Measurements from ENCODE around the gene MRPS18A.

The MRPS18A gene

GRCh38 chr6:43710576-43710975 is 23.0 kb upstream of the MRPS18A start:
- H3K27ac ChIP-seq = peak overlapping the region in 1 of 2 donors; percentile 38
- H3K4me3 ChIP-seq = no peak overlapping the region
- no peak for TF ChIP-seq CTCF (IDR thresholded peaks at IDR 0.05)
- DNase-seq (ENCODE audit: low spot score) = no peak

GRCh38 chr6:43709654-43710303 is 22.2 kb upstream of the MRPS18A start:
- TF ChIP-seq CTCF (IDR thresholded peaks at IDR 0.05) = no peak
- DNase-seq (ENCODE audit: low spot score) = no peak
- peak overlapping the region in 1 of 2 donors; percentile 71 for H3K27ac ChIP-seq
- no peak overlapping the region for H3K4me3 ChIP-seq

GRCh38 chr6:43708860-43709653 is 21.5 kb upstream of the MRPS18A start:
- TF ChIP-seq CTCF (IDR thresholded peaks at IDR 0.05) = no peak
- Histone ChIP-seq H3K27ac (peak overlapping the region in 1 of 2 donors; percentile 71), H3K4me3 (no peak overlapping the region)
- DNase-seq (ENCODE audit: low spot score) = no peak

GRCh38 chr6:43707767-43708166 is 20.2 kb upstream of the MRPS18A start:
- TF ChIP-seq CTCF (IDR thresholded peaks at IDR 0.05) = no peak
- no peak for DNase-seq (ENCODE audit: low spot score)
- no peak overlapping the region for H3K4me3 ChIP-seq
- no peak overlapping the region for H3K27ac ChIP-seq

- TF ChIP-seq CTCF (IDR thresholded peaks at IDR 0.05) = no peak
- H3K27ac ChIP-seq = no peak overlapping the region
- no peak for DNase-seq (ENCODE audit: low spot score)
- H3K4me3 ChIP-seq = no peak overlapping the region
Measured at GRCh38 chr6:43707269-43707668, 19.7 kb upstream of the MRPS18A start.

- Histone ChIP-seq H3K27ac (no peak overlapping the region), H3K4me3 (no peak overlapping the region)
- DNase-seq (ENCODE audit: low spot score) = no peak
- TF ChIP-seq CTCF (IDR thresholded peaks at IDR 0.05) = no peak
Measured at GRCh38 chr6:43706788-43707187, 19.2 kb upstream of the MRPS18A start.

- Histone ChIP-seq H3K27ac (peak overlapping the region; percentile 11 to 38), H3K4me3 (no peak overlapping the region)
- no peak for DNase-seq (ENCODE audit: low spot score)
- TF ChIP-seq CTCF (IDR thresholded peaks at IDR 0.05) = no peak
Measured at GRCh38 chr6:43705996-43706395, 18.4 kb upstream of the MRPS18A start.

Data from coronary artery (tissue), 2 donors.